ENCODE results near the gene PLAGL1. TPM values are rescaled to one million over a fixed set of nuclear protein-coding genes. Genes with fewer than 3 reads are reported as not detected.
"Not testable (repeated sequence)": the region's sequence is repeated elsewhere in the genome, so short reads cannot be mapped to it uniquely, and the experiment has no call there.

The PLAGL1 gene
- total and polyA plus RNA-seq, 7 donors, result 2.5 to 15.4 (median 3.3) TPM

DNA sequence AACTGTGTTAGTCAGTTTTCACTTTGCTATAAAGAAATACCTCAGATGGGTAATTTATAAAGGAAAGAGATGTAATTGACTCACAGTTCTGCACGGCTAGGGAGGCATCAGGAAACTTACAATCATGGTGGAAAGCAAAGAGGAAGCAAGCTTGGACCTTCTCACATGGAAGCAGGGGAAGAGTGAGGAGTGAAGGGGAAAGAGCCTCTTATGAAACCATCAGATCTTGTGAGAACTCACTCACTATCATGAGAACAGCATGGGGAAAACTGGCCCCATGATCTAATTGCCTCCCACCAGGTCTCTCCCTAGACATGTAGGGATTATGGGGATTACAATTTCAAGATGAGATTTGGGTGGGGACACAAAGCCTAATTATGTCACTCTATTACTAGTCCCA lies 41.3 kb upstream of the PLAGL1 start:
- DNase-seq, result no peak
- 67 to 73% (median 69%) methylated on average over 1 of the region's 1 CpG for WGBS, 3 donors
- no peak for TF ChIP-seq CTCF (IDR thresholded peaks at IDR 0.05)

GRCh38 chr6:144047688-144048087 lies 39.6 kb upstream of the PLAGL1 start:
- Histone ChIP-seq H3K4me3 (no peak overlapping the region), H3K36me3 (ENCODE audit: insufficient read depth in 1 of 2, low read depth in 1 of 2) (no peaks in the 10 kb centered on the region), H3K9me3 (no peaks in the 10 kb centered on the region), H3K27ac (no peak overlapping the region), H3K4me1 (no peaks in the 10 kb centered on the region), H3K27me3 (ENCODE audit: insufficient read depth in 3 of 3, low read length in 2 of 3) (no peaks in the 10 kb centered on the region)
- intact Hi-C loops (cut with DNase I), result no loop called here
- DNase-seq, result no peak
- no peak for ATAC-seq
- WGBS, 3 donors, result 60 to 67% (median 63%) methylated on average over 1 of the region's 1 CpG
- TF ChIP-seq CTCF (IDR thresholded peaks at IDR 0.05), result no peak

More for the DNA sequence above, 41.3 kb upstream of the PLAGL1 start:
- Histone ChIP-seq H3K4me1 (no peaks in the 10 kb centered on the region), H3K9me3 (no peaks in the 10 kb centered on the region), H3K4me3 (no peak overlapping the region), H3K36me3 (ENCODE audit: insufficient read depth in 1 of 2, low read depth in 1 of 2) (no peaks in the 10 kb centered on the region), H3K27ac (no peak overlapping the region), H3K27me3 (ENCODE audit: insufficient read depth in 3 of 3, low read length in 2 of 3) (no peaks in the 10 kb centered on the region)
- ATAC-seq, result no peak
- intact Hi-C loops (cut with DNase I), result no loop called here

DNA sequence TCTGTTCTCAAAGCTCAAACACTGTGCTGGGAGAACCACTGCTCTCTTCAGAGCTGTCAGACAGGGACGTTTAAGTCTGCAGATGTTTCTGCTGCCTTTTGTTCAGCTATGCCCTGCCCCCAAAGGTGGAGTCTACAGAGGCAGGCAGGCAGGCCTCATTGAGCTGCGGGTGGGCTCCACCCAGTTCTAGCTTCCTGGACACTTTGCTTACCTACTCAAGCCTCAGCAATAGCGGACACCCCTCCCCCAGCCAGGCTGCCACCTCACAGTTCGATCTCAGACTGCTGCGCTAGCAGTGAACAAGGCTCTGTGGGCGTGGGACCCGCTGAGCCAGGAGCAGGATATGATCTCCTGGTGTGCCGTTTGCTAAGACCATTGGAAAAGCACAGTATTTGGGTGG lies 38.6 kb upstream of the PLAGL1 start:
- H3K27me3 ChIP-seq (ENCODE audit: insufficient read depth in 3 of 3, low read length in 2 of 3); H3K4me1 ChIP-seq; ATAC-seq; H3K36me3 ChIP-seq (ENCODE audit: insufficient read depth in 1 of 2, low read depth in 1 of 2); DNase-seq; H3K27ac ChIP-seq; intact Hi-C loops (cut with DNase I); H3K4me3 ChIP-seq; H3K9me3 ChIP-seq: not testable (repeated sequence)
- WGBS, 3 donors, result 70 to 83% (median 79%) methylated on average over 8 of the region's 8 CpGs

GRCh38 chr6:144044989-144045388 lies 36.9 kb upstream of the PLAGL1 start:
- 77 to 88% (median 82%) methylated on average over 2 of the region's 2 CpGs for WGBS, 3 donors
- H3K36me3 ChIP-seq (ENCODE audit: insufficient read depth in 1 of 2, low read depth in 1 of 2); ATAC-seq; H3K27ac ChIP-seq; H3K4me1 ChIP-seq; H3K27me3 ChIP-seq (ENCODE audit: insufficient read depth in 3 of 3, low read length in 2 of 3); H3K4me3 ChIP-seq; DNase-seq; H3K9me3 ChIP-seq; intact Hi-C loops (cut with DNase I): not testable (repeated sequence)

DNA sequence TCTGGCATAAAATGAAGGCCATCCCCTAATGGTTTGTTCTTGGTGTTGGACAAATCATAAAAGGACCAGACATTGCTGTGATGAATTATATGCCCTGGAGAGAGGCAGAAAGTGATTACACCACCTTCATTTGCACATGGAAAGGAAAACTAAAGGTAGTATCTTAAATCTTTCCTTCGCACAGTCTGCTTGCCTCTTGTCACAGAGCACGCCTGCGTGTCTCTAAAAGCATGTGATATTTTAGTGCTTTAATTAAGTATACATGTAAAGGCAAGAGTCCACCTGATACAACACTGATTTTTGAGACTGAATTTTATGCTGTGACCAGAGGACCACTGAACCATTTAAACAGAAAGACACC lies 28.8 kb upstream of the PLAGL1 start:
- Histone ChIP-seq H3K9me3 (no peaks in the 10 kb centered on the region), H3K36me3 (ENCODE audit: insufficient read depth in 1 of 2, low read depth in 1 of 2) (no peaks in the 10 kb centered on the region), H3K4me3 (peak overlapping the region; percentile 43), H3K27me3 (ENCODE audit: insufficient read depth in 3 of 3, low read length in 2 of 3) (peaks cover 0 to 3% (median 0%) of the 10 kb centered on the region in 3 donors), H3K27ac (no peak overlapping the region), H3K4me1 (peaks cover 6% of the 10 kb centered on the region)
- DNase-seq (no peak), ATAC-seq (no peak)
- WGBS, 3 donors, result 81 to 89% (median 83%) methylated on average over 3 of the region's 3 CpGs
- intact Hi-C loops (cut with DNase I), result no loop called here
- no peak for TF ChIP-seq CTCF (IDR thresholded peaks at IDR 0.05)

Data from psoas muscle (tissue), 8 donors.